Endothelial cell of umbilical vein (primary cell): ENCODE measurements around the gene TMEM97. TPM values are rescaled to one million over a fixed set of nuclear protein-coding genes. Genes with fewer than 3 reads are reported as not detected.

Source experiments
- BruUV-seq: library from RNA; stranded (reverse); fragments of 400-500 nt; replicated peaks from 2 replicates; lab custom pipeline; 2021; lab: Mats Ljungman, UMichigan
- CTCF ChIA-PET: fragments of 300-600, 350-600 bp; sonication (Branson Sonifier 250); formaldehyde crosslinking; loops from one replicate; lab custom pipeline; 2021; ENCODE audit warnings: antibody characterized with exemption, inconsistent platforms; lab: Charles Lee
- POLR2A ChIA-PET: fragments of 300-600, 350-600 bp; sonication (Branson Sonifier 250); formaldehyde crosslinking; loops from one replicate; lab custom pipeline; 2021; ENCODE audit warnings: antibody characterized with exemption, inconsistent platforms; lab: Charles Lee
- DNase-seq: peaks from one replicate; pipeline ENCODE4 v3.0.0-alpha.2; 2011; ENCODE audit warnings: low read depth, low spot score
- FAIRE-seq: peaks from 2 replicates; lab custom pipeline; 2011; peaks lifted over from hg19 to GRCh38; lab: Jason Lieb, UNC
- H2AFZ ChIP-seq: 2 replicates; pipeline ENCODE4 v1.6.0; 2012; ENCODE audit warnings: low read depth, low read length, control low read depth, inconsistent platforms
- H3K27ac ChIP-seq: 2 replicates; pipeline ENCODE4 v1.5.1; 2011; ENCODE audit warnings: low read depth, mild to moderate bottlenecking, control low read depth, low read length, moderate library complexity; ENCODE audit not compliant: insufficient read depth
- H3K27me3 ChIP-seq, 2 experiments: 2 replicates each; pipeline versions ENCODE4 v1.6.0 to v1.6.1; 2011; ENCODE audit warnings: low read length in 2 of 2, mixed read lengths in 1 of 2; ENCODE audit not compliant: control insufficient read depth in 2 of 2, insufficient read depth in 2 of 2
- H3K36me3 ChIP-seq, 2 experiments: 2 replicates in 1 of 2; 3 replicates in 1 of 2; pipeline ENCODE4 v1.5.1; 2011; ENCODE audit warnings: low read length in 2 of 2, mild to moderate bottlenecking in 1 of 2, moderate library complexity in 1 of 2; ENCODE audit not compliant: control insufficient read depth in 2 of 2, insufficient read depth in 2 of 2; ENCODE audit errors: extremely low read depth in 1 of 2
- H3K4me1 ChIP-seq: 3 replicates; pipeline ENCODE4 v1.5.1; 2011; ENCODE audit warnings: mild to moderate bottlenecking, low read length; ENCODE audit not compliant: control insufficient read depth, insufficient read depth; ENCODE audit errors: extremely low read depth
- H3K4me2 ChIP-seq: 2 replicates; pipeline ENCODE4 v1.6.1; 2011; ENCODE audit warnings: low read length, control low read depth, mixed read lengths; ENCODE audit not compliant: insufficient read depth
- H3K4me3 ChIP-seq, 3 experiments: fragments of 200-600 bp in 1 of 3; sonication (generic), shearing (Covaris generic) in 1 of 3; replicated peaks in 1 of 3; 2 replicates each; pipeline ENCODE4 v1.5.1; 2011 to 2016; ENCODE audit warnings: control low read depth in 3 of 3, low read length in 3 of 3, mild to moderate bottlenecking in 2 of 3, inconsistent platforms in 1 of 3, low read depth in 1 of 3, moderate library complexity in 1 of 3; ENCODE audit not compliant: insufficient read depth in 1 of 3
- H3K79me2 ChIP-seq: 2 replicates; pipeline ENCODE4 v1.6.0; 2012; ENCODE audit warnings: low read length, inconsistent platforms; ENCODE audit not compliant: control insufficient read depth, insufficient read depth
- H3K9ac ChIP-seq: replicated peaks from 2 replicates; pipeline ENCODE3; 2011; ENCODE audit warnings: low read length, control low read depth; ENCODE audit not compliant: insufficient read depth; ENCODE audit errors: extremely low read depth
- H3K9me1 ChIP-seq: replicated peaks from 3 replicates; pipeline ENCODE4 v1.6.0; 2011; ENCODE audit warnings: mild to moderate bottlenecking, low read length; ENCODE audit not compliant: control insufficient read depth, insufficient read depth; ENCODE audit errors: extremely low read depth
- H3K9me3 ChIP-seq: replicated peaks from 2 replicates; pipeline ENCODE4 v1.5.1; 2012; ENCODE audit warnings: low read length, inconsistent platforms; ENCODE audit not compliant: control insufficient read depth, insufficient read depth
- H4K20me1 ChIP-seq: replicated peaks from 2 replicates; pipeline ENCODE3; 2011; ENCODE audit warnings: mild to moderate bottlenecking, low read length; ENCODE audit not compliant: control insufficient read depth, insufficient read depth; ENCODE audit errors: extremely low read depth
- CTCF ChIP-seq, 2 donors: IDR thresholded peaks; 1 replicate in 1 of 2; 2 replicates in 1 of 2; pipeline ENCODE4 v1.5.1; 2011; ENCODE audit warnings: low read length in 2 of 2, mild to moderate bottlenecking in 2 of 2, moderate library complexity in 2 of 2, control low read depth in 1 of 2, inconsistent platforms in 1 of 2, low read depth in 1 of 2; ENCODE audit not compliant: insufficient read depth in 1 of 2; ENCODE audit errors: extremely low read depth in 1 of 2
- EZH2 ChIP-seq: IDR thresholded peaks from 2 replicates; pipeline ENCODE4 v1.6.1; 2012; ENCODE audit warnings: borderline replicate concordance, low read depth, mild to moderate bottlenecking, moderate library complexity, low read length, inconsistent platforms; ENCODE audit not compliant: severe bottlenecking
- FOS ChIP-seq: IDR thresholded peaks from 2 replicates; pipeline ENCODE4 v1.6.1; 2011; ENCODE audit warnings: mild to moderate bottlenecking, low read length, moderate library complexity, borderline replicate concordance; ENCODE audit not compliant: insufficient read depth
- GATA2 ChIP-seq: IDR thresholded peaks from 2 replicates; pipeline ENCODE4 v1.7.0; 2011; ENCODE audit warnings: low read depth, mild to moderate bottlenecking, moderate library complexity, mixed read lengths, low read length; ENCODE audit not compliant: insufficient read length, insufficient read depth
- JUN ChIP-seq: IDR thresholded peaks from 2 replicates; pipeline ENCODE4 v1.6.1; 2011; ENCODE audit warnings: borderline replicate concordance, low read depth; ENCODE audit not compliant: insufficient read length, insufficient read depth
- MAX ChIP-seq: IDR thresholded peaks from 2 replicates; pipeline ENCODE4 v1.6.1; 2011; ENCODE audit not compliant: insufficient read depth, insufficient read length
- MYC ChIP-seq: IDR thresholded peaks from one replicate; pipeline ENCODE4 v1.6.1; 2011; ENCODE audit warnings: mild to moderate bottlenecking, low read depth, low read length
- POLR2A ChIP-seq: IDR thresholded peaks from 2 replicates; pipeline ENCODE4 v1.6.1; 2012; ENCODE audit warnings: low read depth, mild to moderate bottlenecking, control low read depth, low read length
- POLR2AphosphoS5 ChIP-seq: IDR thresholded peaks from 2 replicates; pipeline ENCODE4 v1.6.1; 2012; ENCODE audit warnings: low read depth, mild to moderate bottlenecking, control low read depth, low read length, moderate library complexity; ENCODE audit not compliant: insufficient read depth
- dilution Hi-C: fragments of 300-500 bp; cut with MboI; formaldehyde crosslinking; loops from one replicate; pipeline ENCODE4 v1.15.0; 2019; ENCODE audit warnings: low sequenced_read_pairs; ENCODE audit not compliant: extremely low pct_ligation_motif_present
- intact Hi-C: fragments of 100-400 bp; cut with micrococcal nuclease; formaldehyde crosslinking; loops from one replicate; pipeline ENCODE4 v1.10.0; 2022
- polyA plus RNA-seq, 4 experiments: library from polyadenylated mRNA; depleted of rRNA in 3 of 4; stranded (reverse) in 3 of 4; unstranded in 1 of 4; fragments of >200 nt; gene quantifications; 2 replicates each; pipeline versions ENCODE4 v1.2.1 to v1.2.3, GENCODE V29; 2011 to 2012; ENCODE audit warnings: missing spikeins in 1 of 4
- total RNA-seq: library from RNA; stranded (reverse); gene quantifications from 2 replicates; pipeline ENCODE4 v1.2.3, GENCODE V29; 2021

Gene TMEM97
- total and polyA plus RNA-seq, 2 donors (not counting 3 experiments of a cell fraction or from before 2014, with no cell fraction given) = 27.0 to 43.5 TPM

- CTCF ChIA-PET = interaction anchor here (1.2 kb wide), 1 partner anchor 29 kb away, joined by 3 read pairs; no protein-coding TSS in a partner anchor
- Histone ChIP-seq H3K27ac (no peak overlapping the region), H3K4me3 (no peak overlapping the region), H3K9me1 (no peaks in the 10 kb centered on the region), H3K27me3 (peaks cover 0 to 4% of the 10 kb centered on the region in 2 experiments), H4K20me1 (no peaks in the 10 kb centered on the region), H3K9ac (no peak overlapping the region), H2AFZ (no peak overlapping the region), H3K4me1 (no peaks in the 10 kb centered on the region), H3K4me2 (no peak overlapping the region), H3K79me2 (no peaks in the 10 kb centered on the region), H3K36me3 (no peaks in the 10 kb centered on the region), H3K9me3 (no peaks in the 10 kb centered on the region)
- dilution Hi-C loops = no loop called here
- BruUV-seq = no TSS peak
- FAIRE-seq (no peak), DNase-seq (no peak)
- intact Hi-C loops = no loop called here
- POLR2A ChIA-PET = no interaction called here
- TF ChIP-seq GATA2 (no peak), CTCF (IDR thresholded peaks at IDR 0.05; ENCODE audit: extremely low read depth in 1 of 2, insufficient read depth in 1 of 2, low read depth in 1 of 2, low read length in 2 of 2) (no peak), FOS (no peak), MYC (no peak), POLR2A (no peak), EZH2 (no peak), MAX (no peak), JUN (no peak), POLR2AphosphoS5 (no peak)
These were observed 38.2 kb upstream of the TMEM97 start for GRCh38 chr17:28280826-28281225.
